Panc1 (cell line): ENCODE measurements around the gene COL6A1.

ENCODE experiments used
- POLR2AphosphoS5 ChIP-seq: IDR thresholded peaks from 2 replicates; pipeline ENCODE4 v1.6.1; 2012; ENCODE audit warnings: mild to moderate bottlenecking, low read depth, low read length, moderate library complexity
- REST ChIP-seq, 2 experiments: IDR thresholded peaks; 2 replicates each; pipeline ENCODE4 v1.6.1; 2011 to 2012; ENCODE audit warnings: low read depth in 2 of 2, control low read depth in 1 of 2, low read length in 1 of 2, mild to moderate bottlenecking in 1 of 2, moderate library complexity in 1 of 2; ENCODE audit not compliant: insufficient read depth in 1 of 2
- SIN3A ChIP-seq: IDR thresholded peaks from 2 replicates; pipeline ENCODE4 v1.6.1; 2012; ENCODE audit warnings: low read depth, mild to moderate bottlenecking, low read length, moderate library complexity, borderline replicate concordance; ENCODE audit not compliant: insufficient read depth
- TF ChIP-seq, protein P1 (sequence below): fragments of 450-650 bp; IDR thresholded peaks from 2 replicates; pipeline ENCODE4 v1.5.1; 2017; ENCODE audit warnings: mild to moderate bottlenecking

DNA sequence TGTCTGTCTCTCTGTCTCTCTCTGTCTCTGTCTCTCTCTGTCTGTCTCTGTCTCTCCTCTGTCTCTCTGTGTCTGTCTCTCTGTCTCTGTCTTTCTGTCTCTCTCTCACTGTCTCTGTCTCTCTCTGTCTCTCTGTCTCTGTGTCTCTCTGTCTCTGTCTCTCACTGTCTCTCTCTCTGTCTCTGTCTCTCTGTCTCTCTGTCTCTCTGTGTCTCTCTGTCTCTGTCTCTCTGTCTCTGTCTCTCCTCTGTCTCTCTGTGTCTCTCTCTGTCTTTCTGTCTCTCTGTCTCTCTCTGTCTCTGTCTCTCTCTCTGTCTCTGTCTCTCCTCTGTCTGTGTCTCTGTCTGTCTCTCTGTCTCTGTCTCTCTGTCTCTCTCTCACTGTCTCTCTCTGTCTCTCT lies 873 bp upstream of the COL6A1 start:
- no peak for TF ChIP-seq POLR2AphosphoS5
- TF ChIP-seq, protein P1, sequence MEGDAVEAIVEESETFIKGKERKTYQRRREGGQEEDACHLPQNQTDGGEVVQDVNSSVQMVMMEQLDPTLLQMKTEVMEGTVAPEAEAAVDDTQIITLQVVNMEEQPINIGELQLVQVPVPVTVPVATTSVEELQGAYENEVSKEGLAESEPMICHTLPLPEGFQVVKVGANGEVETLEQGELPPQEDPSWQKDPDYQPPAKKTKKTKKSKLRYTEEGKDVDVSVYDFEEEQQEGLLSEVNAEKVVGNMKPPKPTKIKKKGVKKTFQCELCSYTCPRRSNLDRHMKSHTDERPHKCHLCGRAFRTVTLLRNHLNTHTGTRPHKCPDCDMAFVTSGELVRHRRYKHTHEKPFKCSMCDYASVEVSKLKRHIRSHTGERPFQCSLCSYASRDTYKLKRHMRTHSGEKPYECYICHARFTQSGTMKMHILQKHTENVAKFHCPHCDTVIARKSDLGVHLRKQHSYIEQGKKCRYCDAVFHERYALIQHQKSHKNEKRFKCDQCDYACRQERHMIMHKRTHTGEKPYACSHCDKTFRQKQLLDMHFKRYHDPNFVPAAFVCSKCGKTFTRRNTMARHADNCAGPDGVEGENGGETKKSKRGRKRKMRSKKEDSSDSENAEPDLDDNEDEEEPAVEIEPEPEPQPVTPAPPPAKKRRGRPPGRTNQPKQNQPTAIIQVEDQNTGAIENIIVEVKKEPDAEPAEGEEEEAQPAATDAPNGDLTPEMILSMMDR: no peak
- TF ChIP-seq REST (IDR thresholded peaks at IDR 0.05; ENCODE audit: insufficient read depth in 1 of 2, low read depth in 2 of 2, low read length in 1 of 2): no peak
- TF ChIP-seq SIN3A: no peak
